HG03575 (cell line): ENCODE measurements around the gene RAB14.
A peak's percentile ranks its signal among the peaks of the same experiment; 100 is the strongest.

Source experiments
- ATAC-seq: cut with Tn5 transposase; IDR thresholded peaks from one replicate; pipeline ENCODE4 v1.9.1; 2021; ENCODE audit not compliant: unreplicated experiment, insufficient number of reproducible peaks, low FRiP score; ENCODE audit errors: extremely low read depth

RAB14 gene

GRCh38 chr9:121178676-121179372 is 22.8 kb downstream of the RAB14 start:
- ATAC-seq, result no peak

DNA sequence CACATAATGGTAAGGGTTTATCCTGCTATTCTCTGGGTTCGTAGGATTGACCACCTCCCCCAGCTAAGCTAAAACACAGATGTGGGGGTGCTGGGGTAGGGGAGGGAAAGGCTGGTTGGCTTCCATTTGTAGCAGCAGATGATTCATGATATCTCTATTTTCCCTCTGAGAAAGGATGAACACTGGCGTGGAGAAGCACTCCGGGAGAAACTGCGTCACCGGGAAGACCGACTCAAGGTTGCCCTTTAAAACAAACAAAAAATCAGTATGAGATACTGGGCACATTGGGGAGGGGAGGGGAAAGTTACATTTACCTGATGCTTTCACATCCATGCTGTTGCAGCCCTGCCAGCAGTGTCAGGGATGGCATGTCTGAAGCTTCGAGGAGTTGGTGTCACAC is 28.2 kb downstream of the RAB14 start:
- no peak for ATAC-seq

DNA sequence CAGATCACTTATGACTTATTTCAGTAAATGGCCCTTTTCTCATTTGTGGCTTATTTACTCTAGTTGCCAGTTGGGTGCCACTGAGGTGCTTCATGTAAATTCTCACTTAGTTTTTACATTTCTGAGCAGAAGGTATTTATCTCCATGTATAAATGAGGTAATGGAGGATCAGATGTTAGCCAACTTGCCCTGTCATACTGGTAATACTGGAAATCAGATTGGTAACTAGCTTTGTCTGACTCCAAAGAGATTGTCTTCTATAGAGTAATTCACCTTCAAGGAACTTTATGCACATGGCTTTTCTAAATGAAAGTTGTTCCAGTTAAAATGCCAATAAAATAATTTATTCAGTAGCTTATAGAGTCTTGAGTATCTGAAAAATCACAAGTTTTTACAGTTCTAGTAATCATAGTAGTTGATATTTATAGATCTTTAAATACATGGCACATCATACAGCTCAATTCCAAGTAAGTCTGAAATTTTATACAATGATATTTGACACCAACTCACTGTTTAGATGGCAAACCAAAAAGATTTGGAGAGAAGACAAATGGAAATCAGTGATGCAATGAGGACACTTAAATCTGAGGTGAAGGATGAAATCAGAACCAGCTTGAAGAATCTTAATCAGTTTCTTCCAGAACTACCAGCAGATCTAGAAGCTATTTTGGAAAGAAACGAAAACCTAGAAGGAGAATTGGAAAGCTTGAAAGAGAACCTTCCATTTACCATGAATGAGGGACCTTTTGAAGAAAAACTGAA is 28.8 kb downstream of the RAB14 start:
- no peak for ATAC-seq

GRCh38 chr9:121171236-121171635 is 30.4 kb downstream of the RAB14 start:
- no peak for ATAC-seq

- ATAC-seq, result no peak
Measured at GRCh38 chr9:121169094-121169601, 32.5 kb downstream of the RAB14 start.

DNA sequence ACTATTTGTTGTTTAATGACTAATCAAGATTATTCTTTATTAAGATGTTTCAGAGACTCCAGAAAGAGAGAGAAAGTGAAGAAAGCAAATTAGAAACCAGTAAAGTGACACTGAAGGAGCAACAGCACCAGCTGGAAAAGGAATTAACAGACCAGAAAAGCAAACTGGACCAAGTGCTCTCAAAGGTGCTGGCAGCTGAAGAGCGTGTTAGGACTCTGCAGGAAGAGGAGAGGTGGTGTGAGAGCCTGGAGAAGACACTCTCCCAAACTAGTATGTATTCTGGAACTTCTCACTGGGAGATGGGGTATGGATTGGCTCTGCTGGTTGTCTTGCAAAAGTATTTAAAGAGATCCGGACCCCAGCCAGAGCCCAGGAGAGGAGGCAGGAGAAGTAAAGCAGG is 33.6 kb downstream of the RAB14 start:
- ATAC-seq, result no peak

DNA sequence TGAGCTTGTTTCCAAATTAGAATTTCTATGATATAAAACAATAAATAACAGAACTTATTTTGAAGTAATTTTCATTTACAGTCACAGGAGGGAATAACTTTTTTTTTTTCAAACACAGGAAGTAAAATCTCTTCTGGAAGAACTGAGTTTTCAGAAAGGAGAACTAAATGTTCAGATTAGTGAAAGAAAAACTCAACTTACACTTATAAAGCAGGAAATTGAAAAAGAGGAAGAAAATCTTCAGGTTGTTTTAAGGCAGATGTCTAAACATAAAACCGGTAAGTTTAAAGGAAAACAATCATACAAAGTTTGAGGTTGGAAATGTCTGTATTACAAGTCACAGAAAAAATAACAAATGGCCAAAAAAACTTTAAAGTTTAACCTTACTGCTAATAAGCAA is 41.6 kb downstream of the RAB14 start:
- ATAC-seq, result no peak

GRCh38 chr9:121157939-121158338 is 43.7 kb downstream of the RAB14 start:
- no peak for ATAC-seq

GRCh38 chr9:121156263-121156731 is 45.4 kb downstream of the RAB14 start:
- peak; percentile 49 for ATAC-seq

GRCh38 chr9:121154782-121155181 is 46.9 kb downstream of the RAB14 start:
- ATAC-seq, result no peak

DNA sequence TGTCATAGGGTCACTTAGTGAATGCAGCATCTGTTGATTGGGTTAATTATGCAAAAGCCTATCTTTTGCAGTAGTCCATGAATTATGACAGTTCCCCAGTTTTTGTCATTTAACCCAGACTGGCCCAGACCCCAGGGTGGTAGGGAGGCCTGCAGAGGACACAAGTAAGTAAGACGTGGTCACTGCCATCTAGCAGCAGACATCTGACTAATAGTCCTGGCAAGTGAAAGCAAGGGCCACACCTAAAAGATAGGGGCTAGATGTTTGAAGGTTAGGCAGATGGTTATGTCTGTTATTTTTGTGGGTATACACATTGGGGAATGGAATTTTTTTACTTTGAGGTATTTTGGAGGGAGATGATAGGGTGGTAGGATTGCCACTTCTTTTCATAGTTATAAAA is 48.0 kb downstream of the RAB14 start:
- ATAC-seq, result no peak

- no peak for ATAC-seq
Measured at GRCh38 chr9:121150188-121150587, 51.5 kb downstream of the RAB14 start.

DNA sequence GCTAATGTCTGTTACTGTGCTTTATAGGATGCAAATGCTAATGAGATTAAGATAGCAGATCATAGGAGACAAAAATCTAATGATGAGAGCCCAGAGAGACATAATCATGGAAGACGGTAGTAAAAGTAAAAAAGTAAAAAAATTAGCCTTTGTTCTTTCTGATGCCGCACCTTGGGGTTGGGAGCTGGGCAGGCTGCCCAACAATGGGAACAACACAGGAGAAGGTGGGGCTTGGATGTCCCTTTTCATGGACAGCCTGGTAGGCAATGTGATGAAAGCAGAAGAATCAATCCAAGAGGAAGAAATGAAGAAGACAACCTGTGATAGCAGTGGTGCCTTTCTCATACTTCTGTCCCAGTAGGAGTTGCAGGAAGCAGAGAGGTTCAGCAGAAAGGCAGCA is 57.2 kb downstream of the RAB14 start:
- ATAC-seq, result no peak

DNA sequence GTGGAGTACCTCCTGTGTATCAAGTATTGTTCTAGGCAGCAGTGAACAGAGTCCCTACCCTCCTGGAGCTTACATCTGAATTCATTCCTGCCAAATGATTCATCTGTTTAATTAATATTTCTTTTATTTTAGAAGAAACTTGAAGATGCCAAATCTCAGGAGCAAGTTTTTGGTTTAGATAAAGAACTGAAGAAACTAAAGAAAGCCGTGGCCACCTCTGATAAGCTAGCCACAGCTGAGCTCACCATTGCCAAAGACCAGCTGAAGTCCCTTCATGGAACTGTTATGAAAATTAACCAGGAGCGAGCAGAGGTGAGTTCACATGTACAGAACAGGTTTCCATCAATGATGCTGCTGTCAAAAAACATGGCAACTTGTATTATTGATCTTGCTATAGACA is 57.9 kb downstream of the RAB14 start:
- ATAC-seq, result no peak

GRCh38 chr9:121141706-121142105 is 60.0 kb downstream of the RAB14 start:
- ATAC-seq, result no peak

GRCh38 chr9:121141306-121141705 is 60.4 kb downstream of the RAB14 start:
- ATAC-seq, result no peak

- ATAC-seq, result no peak
Measured at GRCh38 chr9:121140162-121140561, 61.5 kb downstream of the RAB14 start.

GRCh38 chr9:121138973-121139372 is 62.7 kb downstream of the RAB14 start:
- ATAC-seq, result no peak

DNA sequence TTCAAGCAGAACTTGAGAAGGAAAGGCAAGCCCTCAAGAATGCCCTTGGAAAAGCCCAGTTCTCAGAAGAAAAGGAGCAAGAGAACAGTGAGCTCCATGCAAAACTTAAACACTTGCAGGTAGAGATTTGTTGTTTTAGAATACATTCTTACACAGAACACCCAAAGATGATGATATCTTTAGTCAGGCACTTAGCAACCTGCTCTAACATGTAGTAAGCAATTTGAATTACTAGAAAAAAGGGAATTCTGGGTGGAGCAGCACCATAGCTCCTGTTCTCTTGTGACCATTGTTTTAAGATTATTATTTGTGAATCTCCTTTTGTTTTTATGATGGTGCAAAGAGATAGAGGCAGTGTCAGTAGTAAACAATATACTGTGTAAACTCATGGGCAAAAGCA is 63.1 kb downstream of the RAB14 start:
- ATAC-seq, result no peak

GRCh38 chr9:121135642-121136041 is 66.0 kb downstream of the RAB14 start:
- no peak for ATAC-seq
